Astrocyte (in vitro differentiated cells and primary cell): ENCODE results near the gene CACNA2D4. TPM values are rescaled to one million over a fixed set of nuclear protein-coding genes. Genes with fewer than 3 reads are reported as not detected.

Experiments
- DNase-seq: peaks from one replicate; pipeline ENCODE4 v3.0.0-alpha.2; 2010; ENCODE audit warnings: low read depth
- FAIRE-seq: peaks from 2 replicates; lab custom pipeline; 2011; peaks lifted over from hg19 to GRCh38; lab: Jason Lieb, UNC
- H2AFZ ChIP-seq: 2 replicates; pipeline ENCODE4 v1.6.0; 2012; ENCODE audit warnings: low read depth, low read length, inconsistent platforms
- H3K27ac ChIP-seq: 2 replicates; pipeline ENCODE4 v1.5.1; 2011; ENCODE audit warnings: low read depth, low read length, inconsistent platforms
- H3K27me3 ChIP-seq: 2 replicates; pipeline ENCODE4 v1.6.0; 2011; ENCODE audit warnings: low read length, inconsistent platforms; ENCODE audit not compliant: insufficient read depth
- H3K36me3 ChIP-seq: 2 replicates; pipeline ENCODE4 v1.5.1; 2011; ENCODE audit warnings: low read length, inconsistent platforms; ENCODE audit not compliant: insufficient read depth
- H3K4me1 ChIP-seq: 2 replicates; pipeline ENCODE4 v1.5.1; 2011; ENCODE audit warnings: low read length, inconsistent platforms; ENCODE audit not compliant: insufficient read depth
- H3K4me2 ChIP-seq: 2 replicates; pipeline ENCODE4 v1.6.0; 2012; ENCODE audit warnings: low read length, inconsistent platforms
- H3K4me3 ChIP-seq: 2 replicates; pipeline ENCODE4 v1.5.1; 2011; ENCODE audit warnings: low read depth, mild to moderate bottlenecking, low read length, inconsistent platforms; ENCODE audit not compliant: insufficient read depth
- H3K79me2 ChIP-seq: 2 replicates; pipeline ENCODE4 v1.6.0; 2012; ENCODE audit warnings: mild to moderate bottlenecking, low read length, inconsistent platforms; ENCODE audit not compliant: insufficient read depth
- H3K9ac ChIP-seq: 2 replicates; pipeline ENCODE4 v1.6.0; 2012; ENCODE audit warnings: mild to moderate bottlenecking, low read length, inconsistent platforms
- H3K9me3 ChIP-seq: 2 replicates; pipeline ENCODE4 v1.5.1; 2012; ENCODE audit warnings: low read depth, mild to moderate bottlenecking, low read length, inconsistent platforms; ENCODE audit not compliant: insufficient read depth
- H4K20me1 ChIP-seq: 2 replicates; pipeline ENCODE4 v1.6.0; 2012; ENCODE audit warnings: low read length, inconsistent platforms; ENCODE audit not compliant: insufficient read depth
- H3K27ac Mint-ChIP-seq: one replicate; pipeline ENCODE4 v1.8.0; 2021; ENCODE audit warnings: mild to moderate bottlenecking, mixed read lengths; ENCODE audit not compliant: unreplicated experiment
- H3K27me3 Mint-ChIP-seq: one replicate; pipeline ENCODE4 v1.8.0; 2021; ENCODE audit warnings: low read depth, mixed read lengths; ENCODE audit not compliant: unreplicated experiment
- H3K36me3 Mint-ChIP-seq: one replicate; pipeline ENCODE4 v1.8.0; 2021; ENCODE audit warnings: low read depth, mixed read lengths; ENCODE audit not compliant: unreplicated experiment
- H3K4me1 Mint-ChIP-seq: one replicate; pipeline ENCODE4 v1.8.0; 2021; ENCODE audit warnings: low read depth, mixed read lengths; ENCODE audit not compliant: unreplicated experiment
- H3K4me3 Mint-ChIP-seq: one replicate; pipeline ENCODE4 v1.8.0; 2021; ENCODE audit warnings: mild to moderate bottlenecking, moderate library complexity, mixed read lengths; ENCODE audit not compliant: unreplicated experiment
- H3K9me3 Mint-ChIP-seq: one replicate; pipeline ENCODE4 v1.8.0; 2021; ENCODE audit warnings: mild to moderate bottlenecking, mixed read lengths; ENCODE audit not compliant: unreplicated experiment
- EZH2 ChIP-seq: IDR thresholded peaks from 2 replicates; pipeline ENCODE4 v1.6.1; 2012; ENCODE audit warnings: mild to moderate bottlenecking, low read length, inconsistent platforms; ENCODE audit not compliant: insufficient read depth
- total RNA-seq: library from RNA; stranded (reverse); gene quantifications from 2 replicates; pipeline ENCODE4 v1.2.1, GENCODE V29; 2021
- TF ChIP-seq, protein P1 (sequence below): IDR thresholded peaks from 2 replicates; pipeline ENCODE4 v1.5.1; 2011; ENCODE audit warnings: low read depth, mild to moderate bottlenecking, inconsistent platforms, low read length, moderate library complexity; ENCODE audit not compliant: insufficient read depth

The CACNA2D4 gene
- total RNA-seq, 1 donor from 2014 or later = 0.09 TPM

DNA sequence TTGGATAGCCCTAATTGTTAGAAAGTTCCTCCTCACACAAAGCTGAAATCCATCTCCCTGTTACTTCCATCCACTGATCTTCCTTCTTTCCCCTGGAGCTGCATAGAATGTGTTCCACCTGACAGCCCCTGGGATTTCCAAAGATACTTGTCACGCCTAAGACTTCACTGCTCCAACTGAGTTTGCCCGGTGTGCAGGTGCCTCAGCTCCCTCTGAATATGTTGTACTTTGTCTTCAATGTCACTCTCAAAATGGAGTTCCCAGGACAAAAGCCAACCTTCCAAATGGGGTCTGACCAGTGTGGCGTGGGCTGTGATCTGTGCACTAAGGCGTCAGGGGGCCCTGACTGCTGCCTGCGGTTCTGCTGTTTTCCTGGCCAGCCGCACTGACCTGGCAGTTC is 42.8 kb downstream of the CACNA2D4 start:
- Histone ChIP-seq H3K36me3 (no peaks in the 10 kb centered on the region), H2AFZ (no peak overlapping the region), H3K4me3 (no peak overlapping the region), H3K4me1 (no peaks in the 10 kb centered on the region), H3K9ac (no peak overlapping the region), H4K20me1 (no peaks in the 10 kb centered on the region), H3K27ac (no peak overlapping the region), H3K27me3 (peaks cover 18% of the 10 kb centered on the region), H3K79me2 (no peaks in the 10 kb centered on the region), H3K4me2 (no peak overlapping the region), H3K9me3 (peaks cover 6% of the 10 kb centered on the region)
- H3K36me3 Mint-ChIP-seq = no peaks in the 10 kb centered on the region
- no peak for FAIRE-seq
- DNase-seq = no peak
- no peak overlapping the region for H3K27ac Mint-ChIP-seq
- peaks cover 58% of the 10 kb centered on the region for H3K27me3 Mint-ChIP-seq
- peaks cover 3% of the 10 kb centered on the region for H3K9me3 Mint-ChIP-seq
- TF ChIP-seq EZH2 = no peak
- TF ChIP-seq, protein P1, sequence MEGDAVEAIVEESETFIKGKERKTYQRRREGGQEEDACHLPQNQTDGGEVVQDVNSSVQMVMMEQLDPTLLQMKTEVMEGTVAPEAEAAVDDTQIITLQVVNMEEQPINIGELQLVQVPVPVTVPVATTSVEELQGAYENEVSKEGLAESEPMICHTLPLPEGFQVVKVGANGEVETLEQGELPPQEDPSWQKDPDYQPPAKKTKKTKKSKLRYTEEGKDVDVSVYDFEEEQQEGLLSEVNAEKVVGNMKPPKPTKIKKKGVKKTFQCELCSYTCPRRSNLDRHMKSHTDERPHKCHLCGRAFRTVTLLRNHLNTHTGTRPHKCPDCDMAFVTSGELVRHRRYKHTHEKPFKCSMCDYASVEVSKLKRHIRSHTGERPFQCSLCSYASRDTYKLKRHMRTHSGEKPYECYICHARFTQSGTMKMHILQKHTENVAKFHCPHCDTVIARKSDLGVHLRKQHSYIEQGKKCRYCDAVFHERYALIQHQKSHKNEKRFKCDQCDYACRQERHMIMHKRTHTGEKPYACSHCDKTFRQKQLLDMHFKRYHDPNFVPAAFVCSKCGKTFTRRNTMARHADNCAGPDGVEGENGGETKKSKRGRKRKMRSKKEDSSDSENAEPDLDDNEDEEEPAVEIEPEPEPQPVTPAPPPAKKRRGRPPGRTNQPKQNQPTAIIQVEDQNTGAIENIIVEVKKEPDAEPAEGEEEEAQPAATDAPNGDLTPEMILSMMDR = no peak
- H3K4me1 Mint-ChIP-seq = no peaks in the 10 kb centered on the region
- H3K4me3 Mint-ChIP-seq = no peak overlapping the region

DNA sequence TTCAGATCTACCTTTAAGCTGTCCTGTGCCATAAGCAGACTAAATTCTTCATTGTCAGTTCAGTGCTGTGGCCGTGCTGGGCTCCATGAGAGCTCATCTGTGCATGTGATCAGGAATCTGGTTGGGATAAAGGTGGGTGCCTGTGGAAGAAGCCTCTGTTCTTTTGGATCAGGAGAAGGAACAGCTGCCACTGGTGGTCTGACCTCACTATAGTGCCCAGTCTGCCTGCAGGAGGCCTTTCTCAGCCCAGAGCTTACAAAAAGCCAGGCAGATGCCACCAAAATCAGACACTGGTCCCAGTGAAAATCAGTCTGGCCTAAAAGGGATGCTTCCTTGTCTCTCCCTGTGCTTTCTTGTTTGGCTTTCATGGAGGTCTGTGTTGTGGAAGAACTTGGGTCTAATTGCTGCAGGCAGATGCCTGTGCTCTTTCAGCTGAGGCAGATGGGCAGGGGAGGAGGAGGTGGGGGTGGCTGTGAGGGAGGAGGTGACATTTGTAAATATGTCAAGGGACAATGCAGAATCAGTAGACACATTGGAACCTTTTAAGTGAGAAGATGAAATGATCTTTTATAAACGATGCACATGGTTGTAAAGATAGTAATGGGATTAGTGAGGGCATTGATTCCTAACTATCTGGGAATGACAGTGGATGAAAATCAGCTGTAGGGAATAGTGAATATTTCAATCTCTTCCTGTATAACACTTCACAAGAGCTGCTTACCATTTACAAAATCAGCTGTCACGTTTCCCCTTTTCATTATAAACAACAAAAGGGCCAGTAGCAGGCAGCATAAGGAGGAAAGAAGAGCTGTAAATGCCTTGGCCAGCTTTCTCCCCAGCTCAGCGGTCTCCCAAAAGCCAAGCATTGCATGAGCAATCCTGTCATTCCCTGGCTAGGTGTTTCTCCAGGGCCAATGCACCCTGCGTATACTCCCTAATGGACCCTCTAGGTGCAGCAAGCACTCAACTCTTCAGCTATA is 44.6 kb downstream of the CACNA2D4 start:
- Mint-ChIP-seq H3K27me3 (peaks cover 60% of the 10 kb centered on the region), H3K4me1 (no peaks in the 10 kb centered on the region), H3K4me3 (no peak overlapping the region), H3K9me3 (peaks cover 6% of the 10 kb centered on the region), H3K36me3 (no peaks in the 10 kb centered on the region), H3K27ac (no peak overlapping the region)
- no peaks in the 10 kb centered on the region for H3K79me2 ChIP-seq
- peaks cover 6% of the 10 kb centered on the region for H3K9me3 ChIP-seq
- H4K20me1 ChIP-seq = no peaks in the 10 kb centered on the region
- no peak overlapping the region for H3K27ac ChIP-seq
- no peak for FAIRE-seq
- DNase-seq = no peak
- H3K36me3 ChIP-seq = no peaks in the 10 kb centered on the region
- TF ChIP-seq EZH2 = no peak
- TF ChIP-seq, protein P1 = no peak
- H2AFZ ChIP-seq = no peak overlapping the region
- H3K4me1 ChIP-seq = no peaks in the 10 kb centered on the region
- H3K27me3 ChIP-seq = peaks cover 16% of the 10 kb centered on the region
- H3K4me3 ChIP-seq = no peak overlapping the region
- H3K4me2 ChIP-seq = no peak overlapping the region
- H3K9ac ChIP-seq = no peak overlapping the region

DNA sequence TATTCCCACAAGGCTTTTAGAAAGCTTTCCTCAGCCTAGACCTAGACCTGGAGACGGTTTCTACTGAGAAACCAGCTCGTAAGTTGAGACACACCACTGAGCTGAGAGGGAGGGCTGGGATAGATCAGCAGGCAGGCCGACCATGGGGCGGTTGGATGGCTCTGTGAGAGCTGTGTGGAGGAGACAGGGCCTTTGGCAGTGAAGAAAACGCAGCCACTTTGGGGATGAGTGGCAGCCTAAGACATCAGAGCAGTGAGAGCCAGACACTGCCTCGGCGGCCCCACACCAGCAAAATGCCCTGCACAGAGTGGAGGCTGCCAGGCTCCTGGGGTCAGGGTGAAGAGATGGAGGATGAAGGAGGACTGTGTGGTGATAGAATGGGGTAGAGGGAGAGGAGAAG is 46.0 kb downstream of the CACNA2D4 start:
- FAIRE-seq (no peak), DNase-seq (no peak)
- Histone ChIP-seq H3K27me3 (peaks cover 18% of the 10 kb centered on the region), H3K4me1 (no peaks in the 10 kb centered on the region), H3K79me2 (no peaks in the 10 kb centered on the region), H3K9me3 (peaks cover 6% of the 10 kb centered on the region), H3K27ac (no peak overlapping the region), H3K4me3 (no peak overlapping the region), H2AFZ (no peak overlapping the region), H3K4me2 (no peak overlapping the region), H3K36me3 (no peaks in the 10 kb centered on the region), H4K20me1 (no peaks in the 10 kb centered on the region), H3K9ac (no peak overlapping the region)
- no peak overlapping the region for H3K4me3 Mint-ChIP-seq
- no peaks in the 10 kb centered on the region for H3K36me3 Mint-ChIP-seq
- no peak overlapping the region for H3K27ac Mint-ChIP-seq
- peaks cover 7% of the 10 kb centered on the region for H3K9me3 Mint-ChIP-seq
- no peak for TF ChIP-seq EZH2
- TF ChIP-seq, protein P1 = no peak
- H3K4me1 Mint-ChIP-seq = no peaks in the 10 kb centered on the region
- peaks cover 53% of the 10 kb centered on the region for H3K27me3 Mint-ChIP-seq
